ENCODE results near the gene SORCS3. TPM values are rescaled to one million over a fixed set of nuclear protein-coding genes. Genes with fewer than 3 reads are reported as not detected.

SORCS3 gene
- total and polyA plus RNA-seq, 4 donors: 0.93 TPM; not detected in 3

GRCh38 chr10:104689547-104689946 is 48.5 kb downstream of the SORCS3 start:
- peaks cover 0 to 6% (median 1%) of the 10 kb centered on the region in 4 donors for H3K27me3 ChIP-seq (ENCODE audit: control insufficient read depth in 4 of 4, insufficient read depth in 4 of 4, low read length in 3 of 4)
- no peaks in the 10 kb centered on the region for H3K36me3 ChIP-seq (ENCODE audit: control insufficient read depth in 4 of 4, insufficient read depth in 3 of 4, low read depth in 1 of 4, low read length in 3 of 4)
- H3K9me3 ChIP-seq (ENCODE audit: control insufficient read depth in 4 of 4, low read length in 3 of 4): no peaks in the 10 kb centered on the region
- H3K4me1 ChIP-seq (ENCODE audit: control insufficient read depth in 4 of 4, insufficient read depth in 4 of 4, low read length in 3 of 4): no peaks in the 10 kb centered on the region
- H3K27ac ChIP-seq (ENCODE audit: low read depth in 1 of 2, low read length in 2 of 2): no peak overlapping the region
- DNase-seq (ENCODE audit: low spot score): no peak
- H3K9ac ChIP-seq (ENCODE audit: low read depth in 1 of 2, low read length in 2 of 2): no peak overlapping the region
- TF ChIP-seq EGR1 (IDR thresholded peaks at IDR 0.05; ENCODE audit: low read depth in 2 of 2) (no peak), GABPA (IDR thresholded peaks at IDR 0.05 in 1 of 2, conservative IDR thresholded peaks at IDR 0.05 in 1 of 2) (no peak), RXRA (IDR thresholded peaks at IDR 0.05) (no peak), HNF4G (IDR thresholded peaks at IDR 0.05) (no peak), REST (IDR thresholded peaks at IDR 0.05) (no peak), RAD21 (IDR thresholded peaks at IDR 0.05) (no peak), NR2F2 (IDR thresholded peaks at IDR 0.05) (no peak), TAF1 (conservative IDR thresholded peaks at IDR 0.05) (no peak), JUND (IDR thresholded peaks at IDR 0.05) (no peak), FOXA2 (IDR thresholded peaks at IDR 0.05) (no peak), HNF4A (conservative IDR thresholded peaks at IDR 0.05) (no peak), SP1 (IDR thresholded peaks at IDR 0.05) (no peak), FOXA1 (IDR thresholded peaks at IDR 0.05) (no peak), YY1 (IDR thresholded peaks at IDR 0.05) (no peak)
- TF ChIP-seq, protein P1, sequence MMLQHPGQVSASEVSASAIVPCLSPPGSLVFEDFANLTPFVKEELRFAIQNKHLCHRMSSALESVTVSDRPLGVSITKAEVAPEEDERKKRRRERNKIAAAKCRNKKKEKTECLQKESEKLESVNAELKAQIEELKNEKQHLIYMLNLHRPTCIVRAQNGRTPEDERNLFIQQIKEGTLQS (IDR thresholded peaks at IDR 0.05): no peak
- TF ChIP-seq, protein P2, sequence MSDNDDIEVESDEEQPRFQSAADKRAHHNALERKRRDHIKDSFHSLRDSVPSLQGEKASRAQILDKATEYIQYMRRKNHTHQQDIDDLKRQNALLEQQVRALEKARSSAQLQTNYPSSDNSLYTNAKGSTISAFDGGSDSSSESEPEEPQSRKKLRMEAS (IDR thresholded peaks at IDR 0.05): no peak
- TF ChIP-seq, protein P3, sequence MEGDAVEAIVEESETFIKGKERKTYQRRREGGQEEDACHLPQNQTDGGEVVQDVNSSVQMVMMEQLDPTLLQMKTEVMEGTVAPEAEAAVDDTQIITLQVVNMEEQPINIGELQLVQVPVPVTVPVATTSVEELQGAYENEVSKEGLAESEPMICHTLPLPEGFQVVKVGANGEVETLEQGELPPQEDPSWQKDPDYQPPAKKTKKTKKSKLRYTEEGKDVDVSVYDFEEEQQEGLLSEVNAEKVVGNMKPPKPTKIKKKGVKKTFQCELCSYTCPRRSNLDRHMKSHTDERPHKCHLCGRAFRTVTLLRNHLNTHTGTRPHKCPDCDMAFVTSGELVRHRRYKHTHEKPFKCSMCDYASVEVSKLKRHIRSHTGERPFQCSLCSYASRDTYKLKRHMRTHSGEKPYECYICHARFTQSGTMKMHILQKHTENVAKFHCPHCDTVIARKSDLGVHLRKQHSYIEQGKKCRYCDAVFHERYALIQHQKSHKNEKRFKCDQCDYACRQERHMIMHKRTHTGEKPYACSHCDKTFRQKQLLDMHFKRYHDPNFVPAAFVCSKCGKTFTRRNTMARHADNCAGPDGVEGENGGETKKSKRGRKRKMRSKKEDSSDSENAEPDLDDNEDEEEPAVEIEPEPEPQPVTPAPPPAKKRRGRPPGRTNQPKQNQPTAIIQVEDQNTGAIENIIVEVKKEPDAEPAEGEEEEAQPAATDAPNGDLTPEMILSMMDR (IDR thresholded peaks at IDR 0.05; ENCODE audit: low read depth, low read length, missing input control): no peak
- TF ChIP-seq, protein P4, sequence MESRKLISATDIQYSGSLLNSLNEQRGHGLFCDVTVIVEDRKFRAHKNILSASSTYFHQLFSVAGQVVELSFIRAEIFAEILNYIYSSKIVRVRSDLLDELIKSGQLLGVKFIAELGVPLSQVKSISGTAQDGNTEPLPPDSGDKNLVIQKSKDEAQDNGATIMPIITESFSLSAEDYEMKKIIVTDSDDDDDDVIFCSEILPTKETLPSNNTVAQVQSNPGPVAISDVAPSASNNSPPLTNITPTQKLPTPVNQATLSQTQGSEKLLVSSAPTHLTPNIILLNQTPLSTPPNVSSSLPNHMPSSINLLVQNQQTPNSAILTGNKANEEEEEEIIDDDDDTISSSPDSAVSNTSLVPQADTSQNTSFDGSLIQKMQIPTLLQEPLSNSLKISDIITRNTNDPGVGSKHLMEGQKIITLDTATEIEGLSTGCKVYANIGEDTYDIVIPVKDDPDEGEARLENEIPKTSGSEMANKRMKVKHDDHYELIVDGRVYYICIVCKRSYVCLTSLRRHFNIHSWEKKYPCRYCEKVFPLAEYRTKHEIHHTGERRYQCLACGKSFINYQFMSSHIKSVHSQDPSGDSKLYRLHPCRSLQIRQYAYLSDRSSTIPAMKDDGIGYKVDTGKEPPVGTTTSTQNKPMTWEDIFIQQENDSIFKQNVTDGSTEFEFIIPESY (IDR thresholded peaks at IDR 0.05): no peak
- H3K4me3 ChIP-seq (ENCODE audit: low read depth in 1 of 3, low read length in 3 of 3): no peak overlapping the region
- 75% methylated on average over 3 of the region's 3 CpGs for WGBS
